ENCODE data around the gene TEKT3. TPM values are rescaled to one million over a fixed set of nuclear protein-coding genes. Genes with fewer than 3 reads are reported as not detected.
A peak's percentile ranks its signal among the peaks of the same experiment; 100 is the strongest.

The TEKT3 gene
- total RNA-seq, 2 donors from 2014 or later = 0.57 to 0.95 TPM

DNA sequence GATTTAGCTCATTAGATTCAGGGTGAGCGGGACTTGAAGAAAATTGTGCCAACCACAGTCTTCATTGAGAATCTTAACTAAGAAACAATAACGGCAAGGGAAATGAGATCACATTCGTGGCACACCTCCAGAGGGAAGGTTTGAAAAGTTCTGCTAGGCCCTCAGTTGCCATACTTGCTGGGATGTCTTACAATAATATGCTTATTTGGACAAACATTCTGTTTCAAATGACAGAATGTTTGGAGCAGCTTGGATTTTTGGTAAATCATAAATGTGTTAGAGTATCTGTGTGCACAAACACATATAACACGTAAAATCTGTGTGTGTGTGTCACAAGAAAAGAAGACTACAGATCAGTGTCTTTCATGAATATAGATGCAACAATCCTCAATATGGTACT is 24.6 kb upstream of the TEKT3 start:
- no peaks in the 10 kb centered on the region for H3K36me3 Mint-ChIP-seq
- H3K4me3 Mint-ChIP-seq = no peak overlapping the region
- H3K4me1 Mint-ChIP-seq (ENCODE audit: low read depth in 2 of 2) = no peaks in the 10 kb centered on the region
- DNase-seq (ENCODE audit: low spot score) (no peak), ATAC-seq (no peak)
- H3K27me3 Mint-ChIP-seq = peaks cover 3 to 17% of the 10 kb centered on the region in 2 donors
- H3K9me3 Mint-ChIP-seq = no peaks in the 10 kb centered on the region
- H3K27ac Mint-ChIP-seq = no peak overlapping the region

DNA sequence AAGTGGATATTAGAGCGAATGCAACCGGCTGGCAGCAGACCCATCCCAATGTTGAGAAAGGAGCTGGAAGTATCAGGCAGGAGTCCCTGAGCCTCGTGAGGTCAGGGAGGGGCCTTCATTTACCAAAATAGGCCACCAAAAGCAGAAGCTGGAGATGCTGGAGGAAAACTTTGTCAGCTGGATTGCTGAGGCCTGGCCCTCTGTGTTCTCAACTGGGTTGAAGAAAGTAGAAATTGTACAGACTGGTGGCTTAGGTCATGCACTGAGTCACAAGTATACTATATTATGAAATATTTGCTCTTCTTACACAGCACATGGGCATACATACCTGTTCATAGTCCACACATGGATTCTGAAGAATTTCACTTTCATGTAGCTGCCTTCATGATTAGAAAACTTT is 23.2 kb upstream of the TEKT3 start:
- Mint-ChIP-seq H3K4me1 (ENCODE audit: low read depth in 2 of 2) (no peaks in the 10 kb centered on the region), H3K36me3 (no peaks in the 10 kb centered on the region), H3K27me3 (peaks cover 3 to 10% of the 10 kb centered on the region in 2 donors), H3K4me3 (no peak overlapping the region), H3K27ac (no peak overlapping the region), H3K9me3 (no peaks in the 10 kb centered on the region)
- ATAC-seq (no peak), DNase-seq (ENCODE audit: low spot score) (no peak)

GRCh38 chr17:15363702-15364101 is 22.3 kb upstream of the TEKT3 start:
- H3K9me3 Mint-ChIP-seq = no peaks in the 10 kb centered on the region
- DNase-seq (ENCODE audit: low spot score) (no peak), ATAC-seq (no peak)
- H3K4me1 Mint-ChIP-seq (ENCODE audit: low read depth in 2 of 2) = no peaks in the 10 kb centered on the region
- peaks cover 3 to 8% of the 10 kb centered on the region in 2 donors for H3K27me3 Mint-ChIP-seq
- no peak overlapping the region for H3K4me3 Mint-ChIP-seq
- no peaks in the 10 kb centered on the region for H3K36me3 Mint-ChIP-seq
- H3K27ac Mint-ChIP-seq = no peak overlapping the region

DNA sequence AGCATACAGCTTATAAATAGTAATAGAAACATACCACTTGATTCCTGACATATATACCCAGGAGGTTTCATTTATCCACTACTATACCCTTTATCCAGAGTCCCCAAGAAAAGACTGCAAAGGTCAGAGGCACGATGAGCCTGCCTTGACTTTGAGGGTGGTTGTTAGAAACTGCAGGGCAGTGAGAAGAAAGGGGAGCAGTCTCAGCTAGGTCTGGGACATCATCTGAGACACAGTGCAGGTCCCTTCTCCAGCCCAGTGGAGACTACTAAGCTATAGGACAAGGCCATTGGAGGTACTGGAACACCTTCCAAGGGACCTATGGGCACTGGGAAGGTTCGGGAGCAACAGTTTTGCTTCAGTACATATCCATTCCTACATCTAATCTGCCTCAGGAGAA is 20.2 kb upstream of the TEKT3 start:
- Mint-ChIP-seq H3K4me3 (no peak overlapping the region), H3K36me3 (peaks cover 5% of the 10 kb centered on the region), H3K27ac (no peak overlapping the region), H3K9me3 (no peaks in the 10 kb centered on the region), H3K4me1 (ENCODE audit: low read depth in 2 of 2) (no peaks in the 10 kb centered on the region), H3K27me3 (peaks cover 8 to 15% of the 10 kb centered on the region in 2 donors)
- ATAC-seq (no peak), DNase-seq (ENCODE audit: low spot score) (no peak)

DNA sequence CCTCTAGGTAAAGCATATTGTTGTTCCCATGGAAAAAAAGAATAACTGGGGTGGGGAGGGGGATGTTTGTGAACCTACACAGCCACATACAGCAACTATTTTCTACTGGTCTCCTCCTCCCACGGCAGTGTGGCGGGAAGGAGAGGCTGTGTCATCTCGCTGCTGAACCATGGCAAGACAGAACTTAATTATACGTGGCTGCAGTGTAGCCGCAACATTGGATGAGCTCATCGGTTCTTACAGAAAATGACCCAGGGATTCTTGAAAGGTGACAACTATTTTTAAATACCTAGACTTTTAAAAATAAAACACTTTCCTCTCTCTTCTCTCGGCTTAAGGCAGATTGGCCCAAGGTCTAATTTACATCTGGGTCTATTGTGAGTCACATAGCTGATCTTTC is 19.8 kb upstream of the TEKT3 start:
- H3K36me3 Mint-ChIP-seq = peaks cover 5% of the 10 kb centered on the region
- H3K27me3 Mint-ChIP-seq = peaks cover 8 to 15% of the 10 kb centered on the region in 2 donors
- no peak overlapping the region for H3K27ac Mint-ChIP-seq
- ATAC-seq = no peak
- DNase-seq (ENCODE audit: low spot score) = no peak
- H3K4me3 Mint-ChIP-seq = no peak overlapping the region
- H3K9me3 Mint-ChIP-seq = no peaks in the 10 kb centered on the region
- H3K4me1 Mint-ChIP-seq (ENCODE audit: low read depth in 2 of 2) = no peaks in the 10 kb centered on the region

DNA sequence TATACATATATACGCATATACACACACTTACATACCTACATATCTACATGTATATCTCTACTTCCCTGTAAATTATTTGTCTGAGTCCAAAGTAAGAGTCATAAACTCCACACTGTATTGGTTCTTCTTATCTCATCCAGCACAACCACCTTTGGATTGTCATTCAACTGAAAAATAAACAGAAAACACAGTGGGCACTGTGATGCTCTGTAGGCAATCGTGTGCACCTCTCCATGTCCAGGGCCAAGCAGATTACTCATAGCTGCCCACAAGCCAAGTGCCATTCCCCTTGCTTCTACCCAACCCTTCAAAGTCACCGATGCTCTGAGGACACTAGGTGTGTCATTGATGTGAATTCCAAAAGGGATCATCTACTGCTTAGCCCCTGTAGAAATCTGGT is 12.9 kb upstream of the TEKT3 start:
- DNase-seq (ENCODE audit: low spot score) (no peak), ATAC-seq (no peak)
- no peaks in the 10 kb centered on the region for H3K4me1 Mint-ChIP-seq (ENCODE audit: low read depth in 2 of 2)
- peaks cover 30 to 46% of the 10 kb centered on the region in 2 donors for H3K27me3 Mint-ChIP-seq
- peaks cover 5% of the 10 kb centered on the region for H3K36me3 Mint-ChIP-seq
- H3K9me3 Mint-ChIP-seq = no peaks in the 10 kb centered on the region
- no peak overlapping the region for H3K27ac Mint-ChIP-seq
- no peak overlapping the region for H3K4me3 Mint-ChIP-seq

- Mint-ChIP-seq H3K27ac (no peak overlapping the region), H3K4me1 (ENCODE audit: low read depth in 2 of 2) (no peaks in the 10 kb centered on the region), H3K36me3 (no peaks in the 10 kb centered on the region), H3K4me3 (no peak overlapping the region), H3K9me3 (no peaks in the 10 kb centered on the region), H3K27me3 (peaks cover 39 to 49% of the 10 kb centered on the region in 2 donors)
- DNase-seq (ENCODE audit: low spot score) (no peak), ATAC-seq (peak in 1 of 2 donors; percentile 31)
Observed at GRCh38 chr17:15351925-15352324, 10.5 kb upstream of the TEKT3 start.

GRCh38 chr17:15351478-15351840 is 10.1 kb upstream of the TEKT3 start:
- H3K4me3 Mint-ChIP-seq = no peak overlapping the region
- DNase-seq (ENCODE audit: low spot score) = no peak
- H3K27me3 Mint-ChIP-seq = peaks cover 42 to 54% of the 10 kb centered on the region in 2 donors
- H3K4me1 Mint-ChIP-seq (ENCODE audit: low read depth in 2 of 2) = no peaks in the 10 kb centered on the region
- no peaks in the 10 kb centered on the region for H3K9me3 Mint-ChIP-seq
- H3K36me3 Mint-ChIP-seq = no peaks in the 10 kb centered on the region
- no peak overlapping the region for H3K27ac Mint-ChIP-seq
- no peak for ATAC-seq

GRCh38 chr17:15350777-15351477 is 9.5 kb upstream of the TEKT3 start:
- ATAC-seq (no peak), DNase-seq (ENCODE audit: low spot score) (no peak)
- H3K27ac Mint-ChIP-seq = no peak overlapping the region
- H3K9me3 Mint-ChIP-seq = no peaks in the 10 kb centered on the region
- H3K4me3 Mint-ChIP-seq = no peak overlapping the region
- H3K27me3 Mint-ChIP-seq = peaks cover 42 to 57% of the 10 kb centered on the region in 2 donors
- no peaks in the 10 kb centered on the region for H3K4me1 Mint-ChIP-seq (ENCODE audit: low read depth in 2 of 2)
- no peaks in the 10 kb centered on the region for H3K36me3 Mint-ChIP-seq

DNA sequence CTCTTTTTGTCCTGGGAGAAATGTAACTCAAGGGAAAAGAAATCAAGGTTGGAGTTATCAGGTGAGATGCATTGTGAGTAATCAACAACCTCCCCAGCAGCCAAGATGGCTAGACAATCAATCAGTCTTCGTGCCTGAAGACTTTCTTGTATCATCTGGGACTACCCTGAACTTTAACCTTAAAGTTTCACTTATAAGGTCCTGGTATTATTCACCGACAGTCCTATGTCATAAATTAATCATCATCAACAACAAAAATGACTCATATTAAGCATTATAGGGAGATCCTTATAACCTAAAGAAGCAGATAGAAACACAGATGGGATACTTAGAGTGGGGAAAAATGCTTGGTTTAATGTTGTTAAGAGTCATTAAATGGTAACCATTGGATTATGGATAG is 7.7 kb upstream of the TEKT3 start:
- ATAC-seq (no peak), DNase-seq (ENCODE audit: low spot score) (no peak)
- peaks cover 4% of the 10 kb centered on the region for H3K9me3 Mint-ChIP-seq
- H3K4me1 Mint-ChIP-seq (ENCODE audit: low read depth in 2 of 2) = no peaks in the 10 kb centered on the region
- H3K36me3 Mint-ChIP-seq = no peaks in the 10 kb centered on the region
- peaks cover 43 to 60% of the 10 kb centered on the region in 2 donors for H3K27me3 Mint-ChIP-seq
- no peak overlapping the region for H3K4me3 Mint-ChIP-seq
- H3K27ac Mint-ChIP-seq = no peak overlapping the region

DNA sequence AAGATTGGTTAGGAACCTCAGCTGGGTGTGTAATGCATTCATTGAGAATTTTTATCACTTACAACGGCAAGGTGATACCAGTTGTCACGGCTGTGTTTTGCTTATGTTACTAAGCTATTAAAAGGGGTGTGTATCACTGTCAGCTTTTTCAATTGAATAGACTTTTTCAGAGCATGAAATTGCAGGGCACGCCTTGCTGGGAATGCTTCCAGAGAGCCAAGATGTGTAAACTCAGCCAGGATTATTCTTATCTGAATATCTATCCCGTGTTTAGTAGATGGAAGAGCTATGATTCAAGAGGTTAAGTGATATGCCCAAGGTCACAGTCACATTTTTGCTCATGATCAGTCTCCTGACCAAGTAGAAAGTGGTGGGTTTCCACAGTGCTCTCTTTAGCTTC is 6.6 kb upstream of the TEKT3 start:
- Mint-ChIP-seq H3K36me3 (no peaks in the 10 kb centered on the region), H3K27ac (no peak overlapping the region), H3K9me3 (peaks cover 4% of the 10 kb centered on the region), H3K27me3 (peaks cover 51 to 71% of the 10 kb centered on the region in 2 donors), H3K4me1 (ENCODE audit: low read depth in 2 of 2) (no peaks in the 10 kb centered on the region), H3K4me3 (no peak overlapping the region)
- DNase-seq (ENCODE audit: low spot score) (no peak), ATAC-seq (no peak)

- H3K4me1 Mint-ChIP-seq (ENCODE audit: low read depth in 2 of 2) = peaks cover 2% of the 10 kb centered on the region in 2 donors
- H3K27ac Mint-ChIP-seq = no peak overlapping the region
- ATAC-seq (no peak), DNase-seq (ENCODE audit: low spot score) (no peak)
- H3K9me3 Mint-ChIP-seq = peaks cover 4% of the 10 kb centered on the region
- no peaks in the 10 kb centered on the region for H3K36me3 Mint-ChIP-seq
- H3K27me3 Mint-ChIP-seq = peaks cover 51 to 79% of the 10 kb centered on the region in 2 donors
- H3K4me3 Mint-ChIP-seq = no peak overlapping the region
Observed at GRCh38 chr17:15346066-15346595, 4.7 kb upstream of the TEKT3 start.

DNA sequence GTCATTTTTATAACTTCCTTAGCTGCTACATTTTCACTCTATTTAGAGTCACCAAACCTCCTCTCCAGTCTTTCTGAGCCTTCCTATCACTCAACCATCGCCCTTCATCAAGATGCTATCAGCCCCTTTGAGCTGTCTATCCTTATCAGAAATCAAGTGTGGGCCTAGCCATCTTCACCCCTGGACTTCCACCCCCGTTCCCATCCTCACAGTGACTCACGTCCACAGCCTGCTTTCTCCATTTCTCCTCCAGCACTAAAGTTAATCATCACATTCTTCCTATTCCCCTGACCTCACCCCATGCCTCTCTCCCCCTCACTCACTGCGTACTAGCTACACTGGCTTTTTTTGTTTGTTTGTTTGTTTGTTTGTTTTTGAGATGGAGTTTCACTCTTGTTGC is 2.4 kb upstream of the TEKT3 start:
- Mint-ChIP-seq H3K27me3 (peaks cover 49 to 92% of the 10 kb centered on the region in 2 donors), H3K36me3 (no peaks in the 10 kb centered on the region), H3K9me3 (peaks cover 4% of the 10 kb centered on the region), H3K4me1 (ENCODE audit: low read depth in 2 of 2) (peaks cover 5 to 6% of the 10 kb centered on the region in 2 donors), H3K4me3 (no peak overlapping the region), H3K27ac (no peak overlapping the region)
- no peak for DNase-seq (ENCODE audit: low spot score)
- ATAC-seq = no peak

- Mint-ChIP-seq H3K9me3 (peaks cover 4% of the 10 kb centered on the region), H3K27me3 (peaks cover 44 to 83% of the 10 kb centered on the region in 2 donors), H3K4me3 (no peak overlapping the region), H3K27ac (no peak overlapping the region), H3K36me3 (no peaks in the 10 kb centered on the region), H3K4me1 (ENCODE audit: low read depth in 2 of 2) (peaks cover 5 to 6% of the 10 kb centered on the region in 2 donors)
- ATAC-seq (no peak), DNase-seq (ENCODE audit: low spot score) (no peak)
Observed at GRCh38 chr17:15342460-15342859, 1.1 kb upstream of the TEKT3 start.

DNA sequence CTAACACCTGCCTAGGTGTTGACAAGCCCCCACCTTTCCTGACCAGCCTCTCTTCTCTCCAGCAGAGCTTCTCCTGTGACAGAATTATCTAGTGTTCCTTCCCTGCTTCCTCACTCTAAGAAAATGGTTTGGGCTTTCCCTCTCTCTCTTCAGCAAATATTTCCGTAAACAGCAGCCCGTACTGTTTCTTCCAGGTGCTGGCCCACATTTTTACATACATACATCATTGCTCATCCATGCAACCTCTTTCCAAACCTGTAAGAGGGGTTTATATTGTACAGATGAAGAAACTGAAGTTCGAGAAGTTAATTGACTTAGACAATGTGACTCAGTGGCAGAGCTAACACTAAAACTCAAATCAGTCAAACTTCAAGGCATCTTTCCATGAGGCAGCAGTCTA is 569 bp upstream of the TEKT3 start:
- ATAC-seq = no peak
- H3K36me3 Mint-ChIP-seq = no peaks in the 10 kb centered on the region
- H3K27ac Mint-ChIP-seq = no peak overlapping the region
- H3K9me3 Mint-ChIP-seq = peaks cover 4% of the 10 kb centered on the region
- DNase-seq (ENCODE audit: low spot score) = no peak
- H3K4me1 Mint-ChIP-seq (ENCODE audit: low read depth in 2 of 2) = peaks cover 5 to 6% of the 10 kb centered on the region in 2 donors
- H3K27me3 Mint-ChIP-seq = peaks cover 47 to 85% of the 10 kb centered on the region in 2 donors
- H3K4me3 Mint-ChIP-seq = no peak overlapping the region
